HK-2 (cell line): ENCODE measurements around the gene COLGALT1.

ENCODE experiments used
- DNase-seq: peaks from one replicate; pipeline ENCODE4 v3.0.0-alpha.2; 2018; ENCODE audit not compliant: unreplicated experiment

Gene COLGALT1

GRCh38 chr19:17623224-17623935 is 67.9 kb downstream of the COLGALT1 start:
- no peak for DNase-seq

- DNase-seq, result no peak
Observed at GRCh38 chr19:17624314-17624991, 69.0 kb downstream of the COLGALT1 start.

- DNase-seq, result no peak
Observed at GRCh38 chr19:17625043-17625442, 69.6 kb downstream of the COLGALT1 start.

GRCh38 chr19:17625980-17626379 is 70.5 kb downstream of the COLGALT1 start:
- DNase-seq, result no peak

- DNase-seq, result no peak
Observed at GRCh38 chr19:17626456-17627015, 71.1 kb downstream of the COLGALT1 start.

- DNase-seq, result no peak
Observed at GRCh38 chr19:17627161-17627560, 71.7 kb downstream of the COLGALT1 start.

- no peak for DNase-seq
Observed at GRCh38 chr19:17627921-17628320, 72.5 kb downstream of the COLGALT1 start.

- no peak for DNase-seq
Observed at GRCh38 chr19:17629760-17630159, 74.3 kb downstream of the COLGALT1 start.

GRCh38 chr19:17632577-17632976 is 77.1 kb downstream of the COLGALT1 start:
- DNase-seq, result no peak
